NCI-H526 (cell line): ENCODE measurements around the gene TTYH2.

Experiments used
- DNase-seq, 2 experiments: peaks; one replicate each; lab custom pipeline; 2025; lab: John Stamatoyannopoulos, UW

Gene TTYH2

GRCh38 chr17:74214484-74215341 lies 1.3 kb downstream of the TTYH2 start:
- no peak for DNase-seq

DNA sequence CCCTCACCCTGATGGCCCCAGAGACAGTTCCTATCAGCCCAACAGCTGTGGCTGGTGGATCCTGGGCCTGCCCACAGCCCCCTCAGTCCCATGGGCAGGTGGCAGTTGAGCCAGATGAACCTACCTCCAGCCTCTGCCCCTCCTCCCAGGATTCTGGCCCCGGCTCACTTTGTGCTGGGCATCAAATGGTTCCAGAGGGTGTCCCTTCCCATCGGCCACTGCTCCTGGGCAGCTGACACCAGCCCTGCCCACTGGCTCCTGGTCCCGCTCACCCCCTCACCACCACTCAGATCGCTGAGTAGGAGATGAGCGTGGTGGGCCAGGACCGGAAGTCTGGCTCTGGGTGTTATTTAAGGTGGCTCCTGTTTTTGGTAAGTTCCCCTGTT lies 2.0 kb downstream of the TTYH2 start:
- no peak for DNase-seq

- DNase-seq = no peak
These were observed 3.1 kb downstream of the TTYH2 start for GRCh38 chr17:74216505-74216904.

DNA sequence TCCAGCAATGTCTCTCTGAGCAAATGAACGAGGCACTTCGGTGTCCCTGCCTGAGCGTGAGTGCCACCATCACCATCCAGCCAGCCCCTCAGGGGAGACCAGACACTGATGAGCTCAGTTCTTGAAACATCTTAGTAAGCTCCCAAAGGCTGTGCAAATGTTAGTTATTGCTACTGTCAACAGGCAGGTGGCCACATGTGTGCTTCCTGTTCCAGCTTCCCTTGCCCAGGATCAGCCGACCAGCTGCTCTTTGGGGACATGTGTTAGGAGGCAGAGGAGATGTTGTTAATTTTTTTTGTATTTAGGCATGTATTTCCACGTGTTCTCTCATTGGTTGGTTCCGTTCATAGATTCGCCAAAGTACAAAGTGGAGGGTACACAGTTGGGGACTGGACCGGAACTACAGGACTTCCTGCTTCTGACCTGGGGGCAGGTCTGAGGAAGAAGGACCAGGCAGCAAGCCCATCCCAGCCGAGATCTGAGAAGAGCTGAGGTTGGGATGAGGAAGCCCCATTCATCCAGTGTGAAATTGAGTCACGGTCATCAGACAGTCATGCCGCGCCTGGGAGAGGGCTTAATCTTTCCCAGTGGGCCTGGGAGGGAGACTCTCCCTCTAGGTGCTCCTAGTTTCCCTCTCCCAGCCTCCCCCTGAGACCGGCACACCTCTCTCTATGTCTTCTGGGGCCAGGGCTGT lies 3.8 kb downstream of the TTYH2 start:
- no peak for DNase-seq

DNA sequence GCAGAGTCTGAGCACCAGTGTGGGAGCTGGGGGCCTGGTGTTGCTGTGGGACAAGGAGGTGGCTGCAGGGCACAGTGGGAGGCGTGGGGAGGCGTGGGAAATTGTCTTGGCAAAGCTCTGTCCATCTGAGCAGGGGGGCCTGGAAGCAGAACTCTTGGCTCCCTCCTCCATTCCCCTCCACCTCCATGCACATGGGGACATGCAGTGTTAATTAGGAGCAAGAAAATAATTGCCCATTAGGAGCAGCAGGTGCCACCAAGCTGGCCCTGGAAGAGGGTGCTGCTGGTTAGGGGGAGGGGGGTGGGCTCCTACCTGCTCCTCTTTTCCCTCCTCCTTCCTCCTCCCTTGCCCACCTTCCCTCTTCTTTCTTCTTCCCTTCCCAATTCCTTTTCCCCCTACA lies 4.5 kb downstream of the TTYH2 start:
- DNase-seq = no peak

DNA sequence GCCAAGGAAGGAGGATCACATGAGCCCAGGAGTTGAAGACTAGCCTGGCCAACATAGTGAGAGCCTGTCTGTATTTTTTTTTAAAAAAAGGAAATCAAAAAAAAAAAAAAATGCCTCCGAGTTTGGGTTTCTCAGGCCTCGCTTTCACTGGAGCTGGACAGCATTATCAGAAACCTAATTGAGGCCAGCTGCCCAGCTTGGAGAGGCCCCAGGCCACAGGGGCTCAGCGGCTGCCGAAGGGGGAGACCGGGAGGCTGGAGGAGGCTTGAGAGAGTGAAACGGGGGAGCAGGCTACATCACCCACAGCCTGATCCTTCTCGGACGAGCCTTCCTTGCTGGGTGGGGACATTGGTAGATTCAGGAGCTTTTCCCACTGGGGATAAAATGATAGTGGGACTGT lies 5.1 kb downstream of the TTYH2 start:
- no peak for DNase-seq

DNA sequence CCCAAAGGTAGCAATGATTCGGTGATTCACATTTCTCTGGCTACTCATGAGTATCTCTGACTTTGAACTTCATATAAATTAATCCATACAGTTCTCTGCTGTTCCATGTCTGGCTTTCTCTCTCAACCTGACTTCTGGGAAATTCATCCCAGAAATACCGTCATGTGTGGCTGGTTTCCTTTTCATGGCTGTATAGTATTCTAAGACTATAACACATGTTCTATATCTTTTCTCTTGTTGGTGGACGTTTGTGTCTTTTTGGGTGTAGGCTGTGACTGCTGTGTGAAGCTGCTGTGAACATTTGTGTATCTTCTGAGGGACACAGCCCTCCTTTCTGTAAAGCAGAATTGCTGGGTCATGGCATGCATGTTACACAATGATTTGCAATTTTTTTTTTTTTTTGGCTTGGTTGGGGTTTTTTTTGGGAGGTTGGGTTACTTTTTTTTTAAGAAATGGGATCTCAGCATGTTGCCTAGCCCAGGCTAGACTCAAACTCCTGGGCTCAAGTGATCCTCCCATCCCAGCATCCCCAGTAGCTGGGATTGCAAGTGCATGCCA lies 6.3 kb downstream of the TTYH2 start:
- DNase-seq = no peak

- no peak for DNase-seq
These were observed 6.8 kb downstream of the TTYH2 start for GRCh38 chr17:74220219-74220618.

- no peak for DNase-seq
These were observed 7.8 kb downstream of the TTYH2 start for GRCh38 chr17:74220946-74221818.

DNA sequence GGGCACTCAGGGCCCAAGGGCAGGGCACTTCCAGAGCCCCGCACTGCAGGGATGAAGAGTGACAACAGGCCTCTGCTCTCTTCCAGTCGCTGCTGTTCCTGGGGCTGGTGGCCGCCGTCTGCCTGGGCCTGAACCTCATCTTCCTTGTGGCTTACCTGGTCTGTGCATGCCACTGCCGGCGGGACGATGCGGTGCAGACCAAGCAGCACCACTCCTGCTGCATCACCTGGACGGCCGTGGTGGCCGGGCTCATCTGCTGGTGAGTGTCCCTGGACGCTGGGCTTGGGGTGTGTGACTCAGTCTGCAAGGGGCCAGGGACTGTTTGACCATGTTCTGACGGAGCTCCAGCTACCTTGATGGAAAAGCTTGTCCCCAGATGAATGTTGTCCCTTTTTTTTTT lies 9.0 kb downstream of the TTYH2 start:
- DNase-seq = no peak

DNA sequence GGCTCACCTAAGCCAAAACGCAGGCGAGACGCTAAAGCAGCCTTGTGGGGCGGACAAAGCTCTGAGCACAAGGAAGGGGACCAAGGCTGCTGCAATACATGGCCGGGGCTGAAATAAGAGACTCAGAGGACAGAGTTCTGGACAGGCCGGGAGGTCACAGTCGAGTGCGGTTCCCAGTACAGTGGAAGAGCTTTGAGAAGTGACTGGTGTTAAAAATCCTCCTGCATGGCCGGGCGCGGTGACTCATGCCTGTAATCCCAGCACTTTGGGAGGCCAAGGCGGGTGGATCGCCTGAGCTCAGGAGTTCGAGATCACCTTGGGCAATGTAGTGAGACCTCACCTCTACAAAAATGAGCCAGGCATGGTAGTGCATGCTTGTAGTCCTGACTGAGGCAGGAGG lies 10.5 kb downstream of the TTYH2 start:
- DNase-seq = no peak

DNA sequence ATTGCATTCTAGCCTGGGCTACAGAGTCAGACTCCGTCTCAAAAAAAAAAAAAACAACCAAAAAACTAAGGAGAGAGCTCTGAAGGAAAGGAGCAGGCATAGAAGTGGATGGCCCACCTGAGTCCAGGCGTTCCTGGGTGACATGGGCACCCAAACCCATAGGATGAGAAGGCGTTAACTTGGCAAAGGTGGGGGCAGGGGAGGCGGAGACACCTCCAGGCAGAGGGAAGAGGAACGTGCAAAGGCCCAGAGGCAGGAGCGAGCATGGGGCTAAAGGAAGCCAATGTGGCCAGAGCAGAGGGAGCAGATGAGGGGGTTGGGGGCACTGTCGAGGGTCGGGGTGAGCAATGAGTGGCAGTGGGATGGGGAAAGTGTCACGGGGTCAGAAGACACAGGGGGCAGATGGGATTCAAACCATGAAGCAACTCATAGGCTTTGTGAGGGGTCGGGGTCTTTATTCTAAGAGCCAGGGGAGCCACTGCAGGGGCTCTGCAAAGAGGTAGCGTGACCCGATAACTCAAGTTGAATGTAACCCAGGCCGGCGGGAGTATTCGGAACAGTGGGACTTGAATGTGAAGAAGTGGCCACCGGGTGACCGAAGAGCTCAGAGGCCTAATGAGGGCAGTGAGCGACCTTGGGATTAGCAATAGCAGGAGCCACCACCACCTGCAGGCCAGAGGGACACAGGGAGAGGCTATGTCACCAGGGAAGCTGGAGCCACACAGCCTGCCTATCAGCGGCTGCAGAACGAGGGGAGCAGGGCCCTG lies 11.8 kb downstream of the TTYH2 start:
- DNase-seq = no peak

DNA sequence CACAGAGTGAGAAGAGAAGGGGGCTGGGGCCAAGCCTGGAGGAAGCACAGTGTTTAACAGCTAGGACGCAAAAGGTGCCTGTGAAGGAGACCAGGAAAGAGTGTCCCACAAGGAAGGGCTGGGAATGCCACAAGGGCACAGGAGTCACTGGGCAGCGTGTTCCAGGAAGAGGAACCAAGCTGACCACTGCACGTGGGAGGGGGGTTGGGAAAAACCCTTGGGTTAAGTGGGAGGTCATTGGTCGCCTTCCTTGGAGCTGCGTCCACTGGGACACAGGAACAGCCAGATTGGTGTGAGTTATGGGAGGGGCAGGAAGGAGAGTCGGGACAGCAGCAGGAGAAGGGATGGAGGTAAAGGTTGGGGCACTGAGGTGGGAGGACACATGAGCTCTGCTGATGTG lies 12.9 kb downstream of the TTYH2 start:
- no peak for DNase-seq

GRCh38 chr17:74227271-74228080 lies 14.1 kb downstream of the TTYH2 start:
- DNase-seq = no peak

- no peak for DNase-seq
These were observed 15.1 kb downstream of the TTYH2 start for GRCh38 chr17:74228306-74228978.

GRCh38 chr17:74230896-74231295 lies 17.5 kb downstream of the TTYH2 start:
- no peak for DNase-seq

GRCh38 chr17:74231928-74232907 lies 18.8 kb downstream of the TTYH2 start:
- no peak for DNase-seq

- DNase-seq = no peak
These were observed 20.6 kb downstream of the TTYH2 start for GRCh38 chr17:74233937-74234336.

GRCh38 chr17:74234486-74234885 lies 21.1 kb downstream of the TTYH2 start:
- no peak for DNase-seq
